K562 (cell line): Measurements from ENCODE around the gene RTL10. TPM values are rescaled to one million over a fixed set of nuclear protein-coding genes. Genes with fewer than 3 reads are reported as not detected.

ENCODE experiments used
- BMI1 ChIP-seq: fragments of 150-350 bp; IDR thresholded peaks from 2 replicates; pipeline ENCODE4 v1.6.1; 2014; ENCODE audit warnings: low read length
- DACH1 ChIP-seq: fragments of 450-650 bp; IDR thresholded peaks from 2 replicates; pipeline ENCODE4 v1.6.1; 2018; ENCODE audit not compliant: partially characterized antibody
- GATA2 ChIP-seq: sonication (generic); formaldehyde crosslinking; IDR thresholded peaks from 2 replicates; pipeline ENCODE4 v1.4.0; 2020; ENCODE audit warnings: mild to moderate bottlenecking, missing genetic modification reagents
- HES1 ChIP-seq: fragments of 450-650 bp; IDR thresholded peaks from 2 replicates; pipeline ENCODE4 v1.6.1; 2016; ENCODE audit warnings: low read depth, mild to moderate bottlenecking, moderate library complexity
- MCM7 ChIP-seq, 2 experiments: fragments of 450-650 bp; IDR thresholded peaks; 2 replicates each; pipeline ENCODE4 v1.6.1; 2016 to 2018
- MTA3 ChIP-seq: fragments of 450-650 bp; formaldehyde crosslinking; IDR thresholded peaks from 2 replicates; pipeline ENCODE4 v1.6.1; 2017; ENCODE audit warnings: mild to moderate bottlenecking, borderline replicate concordance
- NBN ChIP-seq: fragments of 450-650 bp; IDR thresholded peaks from 2 replicates; pipeline ENCODE4 v1.6.1; 2016; ENCODE audit warnings: low read depth, mild to moderate bottlenecking
- SFPQ ChIP-seq: fragments of 200-400 bp; formaldehyde crosslinking; IDR thresholded peaks from 2 replicates; pipeline ENCODE4 v1.6.1; 2017; ENCODE audit warnings: mild to moderate bottlenecking, low read depth, low read length, moderate library complexity
- SNIP1 ChIP-seq: fragments of 450-650 bp; IDR thresholded peaks from 2 replicates; pipeline ENCODE4 v1.7.1; 2017; ENCODE audit warnings: low read depth, mild to moderate bottlenecking
- TAF15 ChIP-seq: fragments of 200-400 bp; formaldehyde crosslinking; IDR thresholded peaks from 2 replicates; pipeline ENCODE4 v1.6.1; 2017; ENCODE audit warnings: mild to moderate bottlenecking, low read depth, low read length, moderate library complexity
- TCF15 ChIP-seq: fragments of 250-450 bp; sonication (Bioruptor Pico); IDR thresholded peaks from 2 replicates; pipeline ENCODE4 v1.8.0; 2022; ENCODE audit warnings: moderate library complexity, mild to moderate bottlenecking, inconsistent platforms
- ZNF274 ChIP-seq: IDR thresholded peaks from 2 replicates; pipeline ENCODE4 v1.6.1; 2011; ENCODE audit warnings: low read depth, mild to moderate bottlenecking, low read length, moderate library complexity, borderline replicate concordance
- ZNF354B ChIP-seq: fragments of 250-450 bp; sonication (Bioruptor Pico); IDR thresholded peaks from 2 replicates; pipeline ENCODE4 v1.4.0; 2020
- ZNF431 ChIP-seq: sonication (generic); formaldehyde crosslinking; IDR thresholded peaks from 2 replicates; pipeline ENCODE4 v1.8.0; 2022; ENCODE audit warnings: mild to moderate bottlenecking, missing genetic modification reagents
- ZNF830 ChIP-seq: fragments of 250-450 bp; sonication (Bioruptor Pico); IDR thresholded peaks from 2 replicates; pipeline ENCODE4 v1.5.0; 2021; ENCODE audit warnings: mild to moderate bottlenecking
- polyA plus RNA-seq, 8 experiments: library from polyadenylated mRNA; depleted of rRNA in 4 of 8; stranded (reverse) in 5 of 8; unstranded in 3 of 8; fragments of >200 nt; fragmentation: Nextera tagmentation in 2 of 8; fragmentation: Illumina TruSeq in 1 of 8; extraction: Ambion mirVana in 2 of 8; extraction: Trizol in 1 of 8; gene quantifications; 2 replicates each; pipeline versions ENCODE4 v1.2.1 to v1.2.3, GENCODE V29; 2011 to 2014; ENCODE audit warnings: inconsistent platforms in 1 of 8, missing spikeins in 1 of 8
- total RNA-seq, 7 experiments: library from RNA; depleted of rRNA in 6 of 7; stranded (reverse); fragments of >200 nt in 6 of 7; fragmentation: Illumina TruSeq in 2 of 7; extraction: Trizol in 2 of 7; gene quantifications; 2 replicates each; pipeline versions ENCODE4 v1.2.1 to v1.2.3, GENCODE V29; 2011 to 2021; ENCODE audit warnings: low replicate concordance in 1 of 7
- TF ChIP-seq, protein P1 (sequence below): fragments of 250-450 bp; sonication (Bioruptor Pico); IDR thresholded peaks from 2 replicates; pipeline ENCODE4 v1.8.0; 2022; ENCODE audit warnings: inconsistent platforms, mild to moderate bottlenecking, moderate library complexity, borderline replicate concordance
- TF ChIP-seq, protein P2 (sequence below): fragments of 450-650 bp; formaldehyde crosslinking; IDR thresholded peaks from 2 replicates; pipeline ENCODE4 v1.4.0; 2020; ENCODE audit warnings: mild to moderate bottlenecking, moderate library complexity
- TF ChIP-seq, protein P3 (sequence below): sonication (generic); formaldehyde crosslinking; IDR thresholded peaks from 2 replicates; pipeline ENCODE4 v1.8.0; 2022; ENCODE audit warnings: mild to moderate bottlenecking, missing genetic modification reagents

Gene RTL10
- total and polyA plus RNA-seq, 9 of the 15 experiments (the other 6 are each of a cell fraction or from before 2014, with no cell fraction given): 19.8 to 75.5 (median 32.5) TPM

GRCh38 chr22:19854778-19855503, at the start of gene RTL10, which contains the start of gene GNB1L (continued):
- no peak for TF ChIP-seq MCM7 (IDR thresholded peaks at IDR 0.05)
- TF ChIP-seq, protein P1, sequence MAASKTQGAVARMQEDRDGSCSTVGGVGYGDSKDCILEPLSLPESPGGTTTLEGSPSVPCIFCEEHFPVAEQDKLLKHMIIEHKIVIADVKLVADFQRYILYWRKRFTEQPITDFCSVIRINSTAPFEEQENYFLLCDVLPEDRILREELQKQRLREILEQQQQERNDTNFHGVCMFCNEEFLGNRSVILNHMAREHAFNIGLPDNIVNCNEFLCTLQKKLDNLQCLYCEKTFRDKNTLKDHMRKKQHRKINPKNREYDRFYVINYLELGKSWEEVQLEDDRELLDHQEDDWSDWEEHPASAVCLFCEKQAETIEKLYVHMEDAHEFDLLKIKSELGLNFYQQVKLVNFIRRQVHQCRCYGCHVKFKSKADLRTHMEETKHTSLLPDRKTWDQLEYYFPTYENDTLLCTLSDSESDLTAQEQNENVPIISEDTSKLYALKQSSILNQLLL (CRISPR knock-in tag): no peak
- TF ChIP-seq, protein P2, sequence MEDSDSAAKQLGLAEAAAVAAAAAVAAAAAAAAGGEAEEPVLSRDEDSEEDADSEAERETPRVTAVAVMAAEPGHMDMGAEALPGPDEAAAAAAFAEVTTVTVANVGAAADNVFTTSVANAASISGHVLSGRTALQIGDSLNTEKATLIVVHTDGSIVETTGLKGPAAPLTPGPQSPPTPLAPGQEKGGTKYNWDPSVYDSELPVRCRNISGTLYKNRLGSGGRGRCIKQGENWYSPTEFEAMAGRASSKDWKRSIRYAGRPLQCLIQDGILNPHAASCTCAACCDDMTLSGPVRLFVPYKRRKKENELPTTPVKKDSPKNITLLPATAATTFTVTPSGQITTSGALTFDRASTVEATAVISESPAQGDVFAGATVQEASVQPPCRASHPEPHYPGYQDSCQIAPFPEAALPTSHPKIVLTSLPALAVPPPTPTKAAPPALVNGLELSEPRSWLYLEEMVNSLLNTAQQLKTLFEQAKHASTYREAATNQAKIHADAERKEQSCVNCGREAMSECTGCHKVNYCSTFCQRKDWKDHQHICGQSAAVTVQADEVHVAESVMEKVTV: no peak
- no peak for TF ChIP-seq ZNF431 (CRISPR knock-in tag)
- TF ChIP-seq GATA2 (CRISPR knock-in tag): no peak
- no peak for TF ChIP-seq NBN
- TF ChIP-seq, protein P3, sequence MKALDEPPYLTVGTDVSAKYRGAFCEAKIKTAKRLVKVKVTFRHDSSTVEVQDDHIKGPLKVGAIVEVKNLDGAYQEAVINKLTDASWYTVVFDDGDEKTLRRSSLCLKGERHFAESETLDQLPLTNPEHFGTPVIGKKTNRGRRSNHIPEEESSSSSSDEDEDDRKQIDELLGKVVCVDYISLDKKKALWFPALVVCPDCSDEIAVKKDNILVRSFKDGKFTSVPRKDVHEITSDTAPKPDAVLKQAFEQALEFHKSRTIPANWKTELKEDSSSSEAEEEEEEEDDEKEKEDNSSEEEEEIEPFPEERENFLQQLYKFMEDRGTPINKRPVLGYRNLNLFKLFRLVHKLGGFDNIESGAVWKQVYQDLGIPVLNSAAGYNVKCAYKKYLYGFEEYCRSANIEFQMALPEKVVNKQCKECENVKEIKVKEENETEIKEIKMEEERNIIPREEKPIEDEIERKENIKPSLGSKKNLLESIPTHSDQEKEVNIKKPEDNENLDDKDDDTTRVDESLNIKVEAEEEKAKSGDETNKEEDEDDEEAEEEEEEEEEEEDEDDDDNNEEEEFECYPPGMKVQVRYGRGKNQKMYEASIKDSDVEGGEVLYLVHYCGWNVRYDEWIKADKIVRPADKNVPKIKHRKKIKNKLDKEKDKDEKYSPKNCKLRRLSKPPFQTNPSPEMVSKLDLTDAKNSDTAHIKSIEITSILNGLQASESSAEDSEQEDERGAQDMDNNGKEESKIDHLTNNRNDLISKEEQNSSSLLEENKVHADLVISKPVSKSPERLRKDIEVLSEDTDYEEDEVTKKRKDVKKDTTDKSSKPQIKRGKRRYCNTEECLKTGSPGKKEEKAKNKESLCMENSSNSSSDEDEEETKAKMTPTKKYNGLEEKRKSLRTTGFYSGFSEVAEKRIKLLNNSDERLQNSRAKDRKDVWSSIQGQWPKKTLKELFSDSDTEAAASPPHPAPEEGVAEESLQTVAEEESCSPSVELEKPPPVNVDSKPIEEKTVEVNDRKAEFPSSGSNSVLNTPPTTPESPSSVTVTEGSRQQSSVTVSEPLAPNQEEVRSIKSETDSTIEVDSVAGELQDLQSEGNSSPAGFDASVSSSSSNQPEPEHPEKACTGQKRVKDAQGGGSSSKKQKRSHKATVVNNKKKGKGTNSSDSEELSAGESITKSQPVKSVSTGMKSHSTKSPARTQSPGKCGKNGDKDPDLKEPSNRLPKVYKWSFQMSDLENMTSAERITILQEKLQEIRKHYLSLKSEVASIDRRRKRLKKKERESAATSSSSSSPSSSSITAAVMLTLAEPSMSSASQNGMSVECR (CRISPR knock-in tag): no peak
- TF ChIP-seq ZNF354B (CRISPR knock-in tag): no peak
- TF ChIP-seq DACH1: no peak
- TF ChIP-seq SFPQ: no peak
- TF ChIP-seq MTA3: no peak
- no peak for TF ChIP-seq TAF15
- TF ChIP-seq SNIP1: no peak
- TF ChIP-seq HES1: no peak
- TF ChIP-seq ZNF274: peak; percentile 59; the same call in 1 of the 2 replicates
- TF ChIP-seq ZNF830 (CRISPR knock-in tag): no peak
- no peak; the same call in 1 of the 2 replicates for TF ChIP-seq TCF15
- no peak for TF ChIP-seq BMI1
